CD4-positive, alpha-beta T cell (primary cell): ENCODE data around the gene CCR6. TPM values are rescaled to one million over a fixed set of nuclear protein-coding genes. Genes with fewer than 3 reads are reported as not detected.
A peak's percentile ranks its signal among the peaks of the same experiment; 100 is the strongest.

Experiments
- ATAC-seq: fragments of 200-7000 bp; cut with Tn5 transposase; one replicate; pipeline ENCODE4 v1.10.0; 2022; ENCODE audit warnings: mild to moderate bottlenecking; ENCODE audit not compliant: poor library complexity
- CTCF ChIA-PET: fragments of 350-600 bp; sonication (Branson Sonifier 250); formaldehyde crosslinking; loops from one replicate; lab custom pipeline; 2021; ENCODE audit warnings: antibody characterized with exemption, inconsistent platforms; lab: Charles Lee
- POLR2A ChIA-PET: fragments of 350-600 bp; sonication (Branson Sonifier 250); formaldehyde crosslinking; loops from one replicate; lab custom pipeline; 2021; ENCODE audit warnings: antibody characterized with exemption, inconsistent platforms; lab: Charles Lee
- DNase-seq, 14 experiments: peaks; one replicate each; pipeline ENCODE4 v3.0.0-alpha.2; 2013 to 2020; ENCODE audit warnings: mixed read lengths in 2 of 14
- H3K27ac ChIP-seq, 2 donors: one replicate each; pipeline versions ENCODE4 v1.5.1 to v1.7.0; 2013; ENCODE audit warnings: low read length in 2 of 2, low read depth in 1 of 2, mild to moderate bottlenecking in 1 of 2
- H3K27me3 ChIP-seq, 2 experiments: 1 replicate in 1 of 2; 2 replicates in 1 of 2; pipeline versions ENCODE4 v1.6.1 to v1.7.0; 2013; ENCODE audit warnings: low read length in 2 of 2, control low read depth in 1 of 2, mild to moderate bottlenecking in 1 of 2, moderate library complexity in 1 of 2; ENCODE audit not compliant: insufficient read depth in 2 of 2, control insufficient read depth in 1 of 2
- H3K36me3 ChIP-seq: one replicate; pipeline ENCODE4 v1.6.1; 2013; ENCODE audit warnings: low read length, control low read depth; ENCODE audit not compliant: insufficient read depth
- H3K4me1 ChIP-seq: one replicate; pipeline ENCODE4 v1.6.1; 2013; ENCODE audit warnings: low read length, control low read depth; ENCODE audit not compliant: insufficient read depth
- H3K4me3 ChIP-seq: one replicate; pipeline ENCODE4 v1.5.1; 2013; ENCODE audit warnings: mild to moderate bottlenecking, low read length, moderate library complexity
- H3K9me3 ChIP-seq, 2 experiments: 1 replicate in 1 of 2; 2 replicates in 1 of 2; pipeline versions ENCODE4 v1.6.1 to v1.7.0; 2013; ENCODE audit warnings: low read length in 2 of 2, mild to moderate bottlenecking in 2 of 2, control low read depth in 1 of 2, moderate library complexity in 1 of 2; ENCODE audit not compliant: control insufficient read depth in 1 of 2, insufficient read depth in 1 of 2
- H3K27ac Mint-ChIP-seq: one replicate; pipeline ENCODE4 v1.8.0; 2020; ENCODE audit warnings: mixed read lengths
- H3K27me3 Mint-ChIP-seq: one replicate; pipeline ENCODE4 v1.8.0; 2021; ENCODE audit warnings: mixed read lengths
- H3K36me3 Mint-ChIP-seq: one replicate; pipeline ENCODE4 v1.8.0; 2021; ENCODE audit warnings: low read depth, mixed read lengths
- H3K4me1 Mint-ChIP-seq: one replicate; pipeline ENCODE4 v1.8.0; 2021; ENCODE audit warnings: low read depth, mixed read lengths
- H3K4me3 Mint-ChIP-seq: one replicate; pipeline ENCODE4 v1.8.0; 2020; ENCODE audit warnings: mild to moderate bottlenecking, mixed read lengths
- H3K9me3 Mint-ChIP-seq: one replicate; pipeline ENCODE4 v1.8.0; 2020; ENCODE audit warnings: mixed read lengths
- CTCF ChIP-seq: fragments of 200-600 bp; IDR thresholded peaks from one replicate; pipeline ENCODE4 v1.8.0; 2022; ENCODE audit warnings: antibody characterized with exemption, mild to moderate bottlenecking
- intact Hi-C, 2 experiments: fragments of 100-400 bp; cut with DNase I in 1 of 2; cut with micrococcal nuclease in 1 of 2; formaldehyde crosslinking; loops; one replicate each; pipeline versions ENCODE4 v1.15.1 to v1.9.0; 2023 to 2025; cut with DNase I, micrococcal nuclease
- total RNA-seq, 174 experiments: library from RNA in 2 of 174; stranded (reverse) in 2 of 174; gene quantifications; one replicate each; pipeline ENCODE4 v1.2.3 and lab custom pipeline; 2021 to 2026

Gene CCR6
- total RNA-seq, 2 experiments from 2014 or later = 13.6 to 15.9 TPM

- Histone ChIP-seq H3K4me1 (peaks cover 10% of the 10 kb centered on the region), H3K4me3 (no peak overlapping the region), H3K36me3 (no peaks in the 10 kb centered on the region), H3K27me3 (no peaks in the 10 kb centered on the region), H3K27ac (no peak overlapping the region), H3K9me3 (no peaks in the 10 kb centered on the region)
- intact Hi-C loops = no loop called here
- no peak for TF ChIP-seq CTCF
- Mint-ChIP-seq H3K4me1 (peaks cover 6% of the 10 kb centered on the region), H3K4me3 (no peak overlapping the region), H3K9me3 (no peaks in the 10 kb centered on the region), H3K27me3 (peaks cover 4% of the 10 kb centered on the region), H3K36me3 (no peaks in the 10 kb centered on the region), H3K27ac (no peak overlapping the region)
- ATAC-seq = no peak
- CTCF ChIA-PET = no interaction called here
- POLR2A ChIA-PET = no interaction called here
- no peak for DNase-seq
Observed at GRCh38 chr6:167154895-167155294, 32.0 kb downstream of the CCR6 start.

DNA sequence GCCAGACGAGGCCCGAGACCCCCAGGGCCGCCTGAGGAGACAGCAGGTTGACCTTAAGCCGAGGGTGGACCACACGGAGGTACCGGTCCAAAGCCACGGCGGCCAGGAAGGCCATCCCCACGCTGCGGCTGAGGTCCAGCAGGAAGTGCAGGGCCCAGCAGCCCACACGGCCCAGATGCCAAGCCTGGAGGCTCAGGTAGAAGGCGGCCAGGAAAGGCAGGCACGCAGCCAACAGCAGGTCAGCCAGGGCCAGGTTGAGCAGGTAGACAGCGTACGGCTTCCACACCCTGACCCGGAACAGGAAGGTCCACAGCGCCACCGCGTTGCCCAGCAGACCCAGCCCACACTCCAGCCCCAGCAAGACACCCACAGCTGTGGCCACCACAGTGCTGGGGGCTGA is 34.5 kb downstream of the CCR6 start:
- intact Hi-C loops = no loop called here
- Histone ChIP-seq H3K9me3 (no peaks in the 10 kb centered on the region), H3K27ac (no peak overlapping the region), H3K4me3 (no peak overlapping the region), H3K27me3 (no peaks in the 10 kb centered on the region), H3K4me1 (peaks cover 6% of the 10 kb centered on the region), H3K36me3 (no peaks in the 10 kb centered on the region)
- TF ChIP-seq CTCF = no peak
- POLR2A ChIA-PET = no interaction called here
- H3K27ac Mint-ChIP-seq = no peak overlapping the region
- DNase-seq (no peak), ATAC-seq (no peak)
- H3K27me3 Mint-ChIP-seq = peaks cover 4% of the 10 kb centered on the region
- CTCF ChIA-PET = no interaction called here
- H3K9me3 Mint-ChIP-seq = no peaks in the 10 kb centered on the region
- no peaks in the 10 kb centered on the region for H3K36me3 Mint-ChIP-seq
- H3K4me1 Mint-ChIP-seq = peaks cover 6% of the 10 kb centered on the region
- no peak overlapping the region for H3K4me3 Mint-ChIP-seq

- TF ChIP-seq CTCF = no peak
- DNase-seq = peak in 1 of 14 experiments; percentile 19
- Mint-ChIP-seq H3K4me3 (no peak within 1 kb of the TSS), H3K4me1 (peaks cover 3% of the 10 kb centered on the region), H3K27me3 (peaks cover 4% of the 10 kb centered on the region), H3K27ac (no peak within 1 kb of the TSS), H3K36me3 (no peaks in the 10 kb centered on the region), H3K9me3 (no peaks in the 10 kb centered on the region)
- POLR2A ChIA-PET = no interaction called here
- H3K27me3 ChIP-seq = no peaks in the 10 kb centered on the region
- H3K27ac ChIP-seq = no peak within 1 kb of the TSS
- ATAC-seq = no peak
- no peaks in the 10 kb centered on the region for H3K36me3 ChIP-seq
- H3K4me1 ChIP-seq = peaks cover 6% of the 10 kb centered on the region
- intact Hi-C loops = no loop called here
- H3K4me3 ChIP-seq = no peak within 1 kb of the TSS
- CTCF ChIA-PET = no interaction called here
- no peaks in the 10 kb centered on the region for H3K9me3 ChIP-seq
Observed at GRCh38 chr6:167157863-167158262, 35.0 kb downstream of the CCR6 start, which contains the start of gene GPR31. TSS of gene GPR31 (minus strand) at chr6:167157980. CDS start at chr6:167157831, 149 bp downstream.
